Suprapubic skin (tissue), 4 donors: ENCODE results near the gene SWI5. TPM values are rescaled to one million over a fixed set of nuclear protein-coding genes. Genes with fewer than 3 reads are reported as not detected.

ENCODE experiments used
- DNase-seq, 2 donors: peaks; one replicate each; pipeline ENCODE4 v3.0.0-alpha.2; 2019; ENCODE audit warnings: low spot score in 2 of 2
- H3K27ac ChIP-seq: fragments of 200-600 bp; sonication (generic); one replicate; pipeline ENCODE4 v1.5.1; 2019
- H3K27me3 ChIP-seq: fragments of 200-600 bp; sonication (generic); one replicate; pipeline ENCODE4 v1.5.1; 2019
- H3K36me3 ChIP-seq: fragments of 200-600 bp; sonication (generic); one replicate; pipeline ENCODE4 v1.5.1; 2019
- H3K4me1 ChIP-seq: fragments of 200-600 bp; sonication (generic); one replicate; pipeline ENCODE4 v1.5.1; 2019
- H3K4me3 ChIP-seq: fragments of 200-600 bp; sonication (generic); one replicate; pipeline ENCODE4 v1.5.1; 2019; ENCODE audit warnings: mild to moderate bottlenecking
- H3K9me3 ChIP-seq: fragments of 200-600 bp; sonication (generic); one replicate; pipeline ENCODE4 v1.5.1; 2019
- EP300 ChIP-seq: sonication (generic); formaldehyde crosslinking; IDR thresholded peaks from one replicate; pipeline ENCODE4 v1.6.1; 2017; ENCODE audit warnings: antibody characterized with exemption
- POLR2A ChIP-seq, 2 donors: fragments of 450-650 bp; IDR thresholded peaks; one replicate each; pipeline ENCODE4 v1.6.1; 2017; ENCODE audit warnings: antibody characterized with exemption in 2 of 2, mild to moderate bottlenecking in 2 of 2, moderate library complexity in 2 of 2
- POLR2AphosphoS5 ChIP-seq, 3 donors: sonication (generic); formaldehyde crosslinking; IDR thresholded peaks; one replicate each; pipeline ENCODE4 v1.6.1; 2017; ENCODE audit warnings: antibody characterized with exemption in 3 of 3
- WGBS: methylation state at CpG from one replicate; pipeline ENCODE4 v1.1.5; 2018; 5-methylcytosine and 5-hydroxymethylcytosine counted together
- total RNA-seq, 4 donors: library from RNA; depleted of rRNA; stranded (reverse); fragments of >200 nt; gene quantifications; one replicate each; pipeline ENCODE4 v1.1.0, GENCODE V29; 2016
- TF ChIP-seq, protein P1 (sequence below), 2 donors: fragments of 200-600 bp in 1 of 2; fragments of 450-650 bp in 1 of 2; sonication (generic) in 1 of 2; IDR thresholded peaks; one replicate each; pipeline ENCODE4 v1.5.1; 2016 to 2019; ENCODE audit warnings: antibody characterized with exemption in 2 of 2, mild to moderate bottlenecking in 1 of 2, moderate library complexity in 1 of 2

Gene SWI5
- total RNA-seq, 4 donors from 2014 or later, result 21.1 to 35.3 (median 22.2) TPM

DNA sequence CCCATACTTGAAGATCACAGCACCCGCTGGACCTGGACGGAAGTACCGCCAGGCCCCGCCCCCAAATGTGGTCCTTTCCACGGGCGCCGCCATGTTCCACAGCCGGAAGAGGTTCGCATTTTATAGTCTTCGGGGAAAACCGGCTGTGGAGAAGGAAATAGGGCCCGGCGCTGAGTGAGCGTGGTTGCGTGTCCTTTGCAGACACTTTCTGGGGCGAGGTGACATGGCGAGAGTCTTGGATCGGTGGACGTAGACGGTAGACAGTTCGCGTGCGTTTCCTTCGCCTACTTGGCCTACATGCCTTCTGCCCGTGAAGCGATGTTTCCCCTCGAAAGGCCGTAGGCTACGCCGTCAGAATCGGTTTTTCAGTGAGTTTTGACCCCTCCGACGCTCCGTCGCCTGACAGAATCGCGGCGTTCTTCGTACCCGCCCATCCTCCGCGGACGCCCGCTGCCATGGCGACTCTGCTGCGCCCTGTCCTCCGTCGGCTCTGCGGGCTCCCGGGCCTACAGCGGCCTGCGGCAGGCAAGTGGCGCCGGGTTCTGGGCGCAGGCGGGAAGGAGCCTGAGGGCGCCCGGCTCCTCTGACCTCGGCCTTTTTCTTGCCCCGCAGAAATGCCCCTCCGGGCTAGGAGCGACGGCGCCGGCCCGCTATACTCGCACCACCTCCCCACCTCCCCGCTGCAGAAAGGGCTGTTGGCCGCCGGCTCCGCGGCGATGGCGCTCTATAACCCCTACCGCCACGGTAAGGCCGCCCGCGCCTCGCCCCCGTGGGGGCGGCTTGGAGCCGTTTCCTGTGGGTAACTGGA is 46.5 kb downstream of the SWI5 start, which contains the start of the genes COQ4 and TRUB2:
TSS of gene COQ4 (plus strand) at position 436 of the 808 bp plus-strand sequence. CDS start at position 456, 20 bp downstream.
TSS of gene TRUB2 (minus strand) at position 44 of the 808 bp plus-strand sequence. CDS start at position 5, 39 bp downstream.
- Histone ChIP-seq H3K4me1 (peaks cover 48% of the 10 kb centered on the region), H3K9me3 (no peaks in the 10 kb centered on the region), H3K27me3 (no peaks in the 10 kb centered on the region), H3K27ac (peak within 1 kb of the TSS; percentile 86), H3K4me3 (peak within 1 kb of the TSS; percentile 89), H3K36me3 (peaks cover 43% of the 10 kb centered on the region)
- TF ChIP-seq EP300 (no peak), POLR2A (IDR thresholded peaks at IDR 0.05) (no peak), POLR2AphosphoS5 (IDR thresholded peaks at IDR 0.05) (peak; percentile 27 to 95 (median 94))
- TF ChIP-seq, protein P1, sequence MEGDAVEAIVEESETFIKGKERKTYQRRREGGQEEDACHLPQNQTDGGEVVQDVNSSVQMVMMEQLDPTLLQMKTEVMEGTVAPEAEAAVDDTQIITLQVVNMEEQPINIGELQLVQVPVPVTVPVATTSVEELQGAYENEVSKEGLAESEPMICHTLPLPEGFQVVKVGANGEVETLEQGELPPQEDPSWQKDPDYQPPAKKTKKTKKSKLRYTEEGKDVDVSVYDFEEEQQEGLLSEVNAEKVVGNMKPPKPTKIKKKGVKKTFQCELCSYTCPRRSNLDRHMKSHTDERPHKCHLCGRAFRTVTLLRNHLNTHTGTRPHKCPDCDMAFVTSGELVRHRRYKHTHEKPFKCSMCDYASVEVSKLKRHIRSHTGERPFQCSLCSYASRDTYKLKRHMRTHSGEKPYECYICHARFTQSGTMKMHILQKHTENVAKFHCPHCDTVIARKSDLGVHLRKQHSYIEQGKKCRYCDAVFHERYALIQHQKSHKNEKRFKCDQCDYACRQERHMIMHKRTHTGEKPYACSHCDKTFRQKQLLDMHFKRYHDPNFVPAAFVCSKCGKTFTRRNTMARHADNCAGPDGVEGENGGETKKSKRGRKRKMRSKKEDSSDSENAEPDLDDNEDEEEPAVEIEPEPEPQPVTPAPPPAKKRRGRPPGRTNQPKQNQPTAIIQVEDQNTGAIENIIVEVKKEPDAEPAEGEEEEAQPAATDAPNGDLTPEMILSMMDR (IDR thresholded peaks at IDR 0.05), result no peak
- under 1% methylated on average over 41 of the region's 83 CpGs for WGBS
- peak; percentile 96 to 98 for DNase-seq

DNA sequence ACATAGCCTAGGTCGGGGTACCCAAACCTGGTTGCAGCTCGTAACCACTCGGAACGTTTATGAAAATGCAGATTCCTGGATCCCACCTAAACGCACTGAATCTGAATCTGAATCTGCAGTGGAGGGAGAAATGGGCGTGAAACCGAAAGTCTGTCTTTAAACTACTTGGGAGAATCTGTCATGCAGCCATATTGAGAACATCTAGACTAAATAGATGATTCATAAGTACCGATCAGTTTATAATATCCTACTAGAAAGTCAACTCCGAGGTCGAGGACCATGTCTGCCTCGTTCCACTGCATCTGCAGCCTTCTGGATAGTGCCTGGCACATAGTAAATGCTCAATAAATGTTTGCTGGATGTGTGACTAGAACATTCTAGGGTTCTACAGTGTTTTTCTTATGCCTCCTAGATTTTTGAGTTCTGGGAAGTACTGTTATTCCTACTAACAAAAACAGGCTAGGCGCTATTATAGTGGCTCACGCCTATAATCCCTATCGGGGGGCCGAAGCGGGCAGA is 47.2 kb downstream of the SWI5 start:
- Histone ChIP-seq H3K4me3 (peak overlapping the region; percentile 89), H3K4me1 (peaks cover 55% of the 10 kb centered on the region), H3K27ac (peak overlapping the region; percentile 86), H3K27me3 (no peaks in the 10 kb centered on the region), H3K36me3 (peaks cover 43% of the 10 kb centered on the region), H3K9me3 (no peaks in the 10 kb centered on the region)
- TF ChIP-seq POLR2AphosphoS5 (IDR thresholded peaks at IDR 0.05) (no peak), EP300 (no peak), POLR2A (IDR thresholded peaks at IDR 0.05) (no peak)
- TF ChIP-seq, protein P1 (IDR thresholded peaks at IDR 0.05), result no peak
- no peak for DNase-seq
- WGBS, result 29% methylated on average over 12 of the region's 16 CpGs

DNA sequence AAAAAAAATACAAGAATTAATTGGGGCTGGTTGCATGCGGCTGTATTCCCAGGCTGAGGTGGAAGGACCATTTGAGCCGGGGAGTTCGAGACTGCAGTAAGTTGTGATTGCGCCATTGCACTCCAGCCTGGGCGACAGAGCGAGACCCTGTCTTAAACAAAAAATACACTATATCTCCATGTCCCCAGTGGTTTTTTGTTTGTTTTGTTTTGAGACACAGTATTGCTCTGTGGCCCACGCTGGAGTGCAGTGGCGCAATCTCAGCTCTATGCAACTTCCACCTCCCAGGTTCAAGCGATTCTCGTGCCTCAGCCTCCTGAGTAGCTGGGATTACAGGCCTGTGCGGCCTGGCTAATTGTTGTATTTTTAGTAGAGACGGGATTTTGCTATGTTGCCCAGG is 47.7 kb downstream of the SWI5 start:
- no peaks in the 10 kb centered on the region for H3K9me3 ChIP-seq
- no peak overlapping the region for H3K27ac ChIP-seq
- peak overlapping the region; percentile 89 for H3K4me3 ChIP-seq
- TF ChIP-seq POLR2AphosphoS5 (IDR thresholded peaks at IDR 0.05), result no peak
- TF ChIP-seq, protein P1 (IDR thresholded peaks at IDR 0.05), result no peak
- no peak for TF ChIP-seq EP300
- no peak for TF ChIP-seq POLR2A (IDR thresholded peaks at IDR 0.05)
- DNase-seq, result no peak
- H3K4me1 ChIP-seq, result peaks cover 60% of the 10 kb centered on the region
- peaks cover 46% of the 10 kb centered on the region for H3K36me3 ChIP-seq
- 86% methylated on average over 12 of the region's 12 CpGs for WGBS
- H3K27me3 ChIP-seq, result no peaks in the 10 kb centered on the region

DNA sequence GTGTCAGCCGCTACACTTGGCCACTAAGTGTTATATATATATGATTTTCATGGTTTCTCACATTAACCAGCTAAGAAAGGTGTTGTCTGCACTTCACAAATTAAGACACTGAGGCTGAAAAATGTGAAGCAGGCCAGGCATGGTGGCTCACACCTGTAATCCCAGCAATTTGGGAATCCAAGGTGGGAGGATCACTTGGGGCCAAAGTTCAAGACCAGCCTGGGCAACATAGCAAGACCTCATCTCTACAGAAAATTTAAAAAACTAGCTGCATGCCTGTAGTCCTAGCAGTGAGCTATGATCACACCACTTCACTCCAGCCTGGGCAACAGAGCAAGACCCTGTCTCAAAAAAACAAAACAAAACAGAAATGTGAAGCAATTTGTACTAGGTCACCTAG is 48.3 kb downstream of the SWI5 start:
- Histone ChIP-seq H3K36me3 (peaks cover 40% of the 10 kb centered on the region), H3K27me3 (no peaks in the 10 kb centered on the region), H3K4me1 (peaks cover 65% of the 10 kb centered on the region), H3K27ac (no peak overlapping the region), H3K9me3 (no peaks in the 10 kb centered on the region), H3K4me3 (no peak overlapping the region)
- 100% methylated on average over 1 of the region's 1 CpG for WGBS
- TF ChIP-seq POLR2A (IDR thresholded peaks at IDR 0.05), result no peak
- no peak for TF ChIP-seq EP300
- TF ChIP-seq POLR2AphosphoS5 (IDR thresholded peaks at IDR 0.05), result no peak
- TF ChIP-seq, protein P1 (IDR thresholded peaks at IDR 0.05), result no peak
- DNase-seq, result no peak

DNA sequence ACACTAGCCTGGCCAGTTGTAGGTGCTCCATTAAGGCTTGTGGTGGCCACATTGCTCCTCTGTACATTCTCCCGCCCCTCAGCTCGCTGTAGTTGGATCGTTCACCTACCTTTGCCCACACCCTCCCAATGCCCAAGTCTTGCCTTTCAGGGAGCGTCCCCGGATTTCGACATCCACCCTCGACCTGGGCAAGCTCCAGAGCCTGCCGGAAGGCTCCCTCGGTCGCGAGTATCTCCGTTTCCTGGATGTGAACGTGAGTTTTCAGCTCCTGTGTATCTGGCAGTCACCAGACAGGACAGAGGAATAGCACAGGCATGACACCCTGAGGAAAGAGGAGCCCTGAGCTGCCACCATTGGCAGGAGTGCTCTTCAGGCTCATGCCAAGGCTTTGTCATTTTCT is 49.6 kb downstream of the SWI5 start:
- Histone ChIP-seq H3K27me3 (no peaks in the 10 kb centered on the region), H3K36me3 (peaks cover 35% of the 10 kb centered on the region), H3K4me3 (peak overlapping the region; percentile 3), H3K4me1 (peaks cover 66% of the 10 kb centered on the region), H3K27ac (peak overlapping the region; percentile 65), H3K9me3 (no peaks in the 10 kb centered on the region)
- no peak for DNase-seq
- no peak for TF ChIP-seq EP300
- TF ChIP-seq, protein P1 (IDR thresholded peaks at IDR 0.05), result no peak
- TF ChIP-seq POLR2A (IDR thresholded peaks at IDR 0.05), result no peak
- no peak for TF ChIP-seq POLR2AphosphoS5 (IDR thresholded peaks at IDR 0.05)
- WGBS, result 46% methylated on average over 13 of the region's 13 CpGs
